B cell (primary cell): Measurements from ENCODE around the gene ATXN2. TPM values are rescaled to one million over a fixed set of nuclear protein-coding genes. Genes with fewer than 3 reads are reported as not detected.

Experiments
- ATAC-seq: fragments of 200-7000 bp; cut with Tn5 transposase; one replicate; pipeline ENCODE4 v1.10.0; 2021; ENCODE audit warnings: low read depth, mild to moderate bottlenecking, moderate number of reproducible peaks, moderate library complexity
- CTCF ChIA-PET: fragments of 350-600 bp; sonication (Branson Sonifier 250); formaldehyde crosslinking; loops from one replicate; lab custom pipeline; 2021; ENCODE audit warnings: antibody characterized with exemption, inconsistent platforms; lab: Charles Lee
- POLR2A ChIA-PET: fragments of 350-600 bp; sonication (Branson Sonifier 250); formaldehyde crosslinking; loops from one replicate; lab custom pipeline; 2021; ENCODE audit warnings: antibody characterized with exemption; lab: Charles Lee
- DNase-seq: peaks from one replicate; pipeline ENCODE4 v3.0.0; 2013
- H2AFZ ChIP-seq: 2 replicates; pipeline ENCODE4 v1.6.1; 2012; ENCODE audit warnings: mild to moderate bottlenecking, low read depth, low read length; ENCODE audit not compliant: insufficient read depth, poor library complexity, severe bottlenecking
- H3K27ac ChIP-seq, 2 donors: 1 replicate in 1 of 2; 2 replicates in 1 of 2; pipeline ENCODE4 v1.5.1; 2012 to 2013; ENCODE audit warnings: low read length in 2 of 2, mild to moderate bottlenecking in 2 of 2, moderate library complexity in 1 of 2
- H3K27me3 ChIP-seq, 4 experiments: fragments of 200-600 bp in 1 of 4; sonication (generic) in 1 of 4; replicated peaks in 1 of 4; 1 replicate in 2 of 4; 2 replicates in 2 of 4; pipeline versions ENCODE4 v1.6.1 to v1.7.0; 2013 to 2016; ENCODE audit warnings: low read length in 3 of 4, mild to moderate bottlenecking in 2 of 4, mixed read lengths in 1 of 4, moderate library complexity in 1 of 4; ENCODE audit not compliant: insufficient read depth in 4 of 4, control insufficient read depth in 3 of 4; ENCODE audit errors: control extremely low read depth in 1 of 4
- H3K36me3 ChIP-seq, 2 experiments: replicated peaks in 1 of 2; 1 replicate in 1 of 2; 2 replicates in 1 of 2; pipeline versions ENCODE4 v1.6.1 to v1.7.1; 2013; ENCODE audit warnings: low read length in 1 of 2; ENCODE audit not compliant: insufficient read depth in 2 of 2, control insufficient read depth in 1 of 2; ENCODE audit errors: control extremely low read depth in 1 of 2, extremely low read depth in 1 of 2
- H3K4me1 ChIP-seq, 2 donors: fragments of 200-600 bp in 1 of 2; sonication (generic) in 1 of 2; 1 replicate in 1 of 2; 2 replicates in 1 of 2; pipeline versions ENCODE4 v1.5.1 to v1.6.1; 2013 to 2017; ENCODE audit warnings: low read length in 2 of 2; ENCODE audit not compliant: control insufficient read depth in 2 of 2, insufficient read depth in 2 of 2
- H3K4me2 ChIP-seq: replicated peaks from 2 replicates; pipeline ENCODE3; 2012; ENCODE audit warnings: mild to moderate bottlenecking, low read depth, low read length; ENCODE audit not compliant: poor library complexity, severe bottlenecking
- H3K4me3 ChIP-seq, 5 experiments: fragments of 200-600 bp in 1 of 5; sonication (generic) in 1 of 5; 1 replicate in 3 of 5; 2 replicates in 2 of 5; pipeline versions ENCODE4 v1.5.1 to v1.7.0; 2011 to 2016; ENCODE audit warnings: low read length in 4 of 5, mild to moderate bottlenecking in 4 of 5, low read depth in 2 of 5, control low read depth in 1 of 5, moderate library complexity in 1 of 5; ENCODE audit not compliant: insufficient read depth in 1 of 5; ENCODE audit errors: control extremely low read depth in 1 of 5, extremely low read depth in 1 of 5
- H3K79me2 ChIP-seq: fragments of 200-600 bp; sonication (generic); one replicate; pipeline ENCODE4 v1.6.0; 2016; ENCODE audit warnings: low read length; ENCODE audit not compliant: control insufficient read depth, insufficient read depth
- H3K9ac ChIP-seq: fragments of 200-600 bp; sonication (generic); 2 replicates; pipeline ENCODE4 v1.6.1; 2017; ENCODE audit warnings: mild to moderate bottlenecking, low read length, moderate library complexity
- H3K9me3 ChIP-seq, 3 donors: one replicate each; pipeline versions ENCODE4 v1.6.1 to v1.7.1; 2013; ENCODE audit warnings: low read length in 2 of 3; ENCODE audit not compliant: control insufficient read depth in 2 of 3, insufficient read depth in 1 of 3; ENCODE audit errors: control extremely low read depth in 1 of 3
- H4K20me1 ChIP-seq: 2 replicates; pipeline ENCODE4 v1.6.0; 2012; ENCODE audit warnings: mild to moderate bottlenecking, low read length; ENCODE audit not compliant: insufficient read depth, control insufficient read depth, poor library complexity, severe bottlenecking
- H3K27ac Mint-ChIP-seq: one replicate; pipeline ENCODE4 v1.8.0; 2021; ENCODE audit warnings: mixed read lengths
- H3K27me3 Mint-ChIP-seq: one replicate; pipeline ENCODE4 v1.8.0; 2021; ENCODE audit warnings: mixed read lengths
- H3K4me1 Mint-ChIP-seq: one replicate; pipeline ENCODE4 v1.8.0; 2021; ENCODE audit warnings: mixed read lengths
- H3K4me3 Mint-ChIP-seq: one replicate; pipeline ENCODE4 v1.8.0; 2021; ENCODE audit warnings: mixed read lengths
- H3K9me3 Mint-ChIP-seq: one replicate; pipeline ENCODE4 v1.8.0; 2022; ENCODE audit warnings: mixed read lengths; ENCODE audit not compliant: insufficient read depth
- EZH2 ChIP-seq: IDR thresholded peaks from 2 replicates; pipeline ENCODE4 v1.6.1; 2012; ENCODE audit warnings: borderline replicate concordance, low read depth, mild to moderate bottlenecking, moderate library complexity, low read length; ENCODE audit not compliant: insufficient read depth, poor library complexity, severe bottlenecking
- WGBS: methylation state at CpG from one replicate; pipeline ENCODE4 v1.1.5; 2013; ENCODE audit warnings: missing lambda C conversion rate; ENCODE audit not compliant: insufficient coverage; 5-methylcytosine and 5-hydroxymethylcytosine counted together
- intact Hi-C: fragments of 100-400 bp; cut with micrococcal nuclease; formaldehyde crosslinking; loops from one replicate; pipeline ENCODE4 v1.10.0; 2022
- polyA plus RNA-seq: library from polyadenylated mRNA; depleted of rRNA; stranded (reverse); fragments of >200 nt; gene quantifications from 2 replicates; pipeline ENCODE4 v1.2.3, GENCODE V29; 2012
- total RNA-seq, 2 donors: library from RNA; stranded (reverse); fragments of 120-200 nt in 1 of 2; gene quantifications; 1 replicate in 1 of 2; 2 replicates in 1 of 2; pipeline versions ENCODE4 v1.2.3 to v1.2.4, GENCODE V29; 2013 to 2022
- TF ChIP-seq, protein P1 (sequence below): fragments of 200-600 bp; IDR thresholded peaks from one replicate; pipeline ENCODE4 v1.8.0; 2022; ENCODE audit warnings: antibody characterized with exemption, mild to moderate bottlenecking

Gene ATXN2
- total and polyA plus RNA-seq, 2 donors (not counting 1 experiment from before 2014, with no cell fraction given) = 28.2 to 83.8 TPM

DNA sequence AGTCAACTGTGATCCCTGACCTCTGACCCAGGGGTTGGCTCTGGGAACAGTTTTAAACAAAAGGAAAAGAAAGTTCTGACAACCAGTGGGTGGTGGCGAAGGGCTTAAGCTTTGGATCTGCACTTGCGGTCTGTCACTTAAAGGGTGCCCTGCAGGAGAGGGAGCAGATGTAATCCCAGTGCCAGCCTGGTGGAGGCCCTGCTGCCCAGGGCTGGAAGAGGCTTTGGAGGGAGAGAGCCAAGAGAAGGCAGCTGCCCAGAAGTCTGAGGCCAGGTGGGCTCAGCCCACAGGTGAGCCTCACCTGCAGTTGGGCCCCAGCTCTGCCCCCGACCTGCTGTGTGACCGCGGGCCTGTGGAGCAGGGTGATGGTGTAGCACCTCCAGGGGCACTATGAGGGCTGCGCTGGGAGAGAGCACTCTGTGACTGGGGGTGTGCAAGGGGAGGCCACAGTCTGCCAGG lies 174.3 kb downstream of the ATXN2 start:
- Histone ChIP-seq H3K27ac (peak overlapping the region in 1 of 2 donors; percentile 84), H4K20me1 (peaks cover 37% of the 10 kb centered on the region), H3K9ac (no peak overlapping the region), H3K4me1 (peaks cover 26 to 52% of the 10 kb centered on the region in 2 donors), H3K4me2 (no peak overlapping the region), H3K79me2 (peaks cover 74% of the 10 kb centered on the region), H3K4me3 (no peak overlapping the region), H3K27me3 (no peaks in the 10 kb centered on the region), H2AFZ (no peak overlapping the region), H3K36me3 (peaks cover 6 to 28% of the 10 kb centered on the region in 2 experiments), H3K9me3 (no peaks in the 10 kb centered on the region)
- peaks cover 54% of the 10 kb centered on the region for H3K4me1 Mint-ChIP-seq
- WGBS = 86% methylated on average over 6 of the region's 6 CpGs
- ChIA-PET CTCF (interaction anchor here (0.9 to 42.0 kb wide), 4 partner anchors 16 to 32 kb away, joined by 3 to 1472 read pairs (median 16); partner anchors contain the start of gene SH2B3), POLR2A (no interaction called here)
- DNase-seq (no peak), ATAC-seq (no peak)
- no peaks in the 10 kb centered on the region for H3K9me3 Mint-ChIP-seq
- TF ChIP-seq, protein P1, sequence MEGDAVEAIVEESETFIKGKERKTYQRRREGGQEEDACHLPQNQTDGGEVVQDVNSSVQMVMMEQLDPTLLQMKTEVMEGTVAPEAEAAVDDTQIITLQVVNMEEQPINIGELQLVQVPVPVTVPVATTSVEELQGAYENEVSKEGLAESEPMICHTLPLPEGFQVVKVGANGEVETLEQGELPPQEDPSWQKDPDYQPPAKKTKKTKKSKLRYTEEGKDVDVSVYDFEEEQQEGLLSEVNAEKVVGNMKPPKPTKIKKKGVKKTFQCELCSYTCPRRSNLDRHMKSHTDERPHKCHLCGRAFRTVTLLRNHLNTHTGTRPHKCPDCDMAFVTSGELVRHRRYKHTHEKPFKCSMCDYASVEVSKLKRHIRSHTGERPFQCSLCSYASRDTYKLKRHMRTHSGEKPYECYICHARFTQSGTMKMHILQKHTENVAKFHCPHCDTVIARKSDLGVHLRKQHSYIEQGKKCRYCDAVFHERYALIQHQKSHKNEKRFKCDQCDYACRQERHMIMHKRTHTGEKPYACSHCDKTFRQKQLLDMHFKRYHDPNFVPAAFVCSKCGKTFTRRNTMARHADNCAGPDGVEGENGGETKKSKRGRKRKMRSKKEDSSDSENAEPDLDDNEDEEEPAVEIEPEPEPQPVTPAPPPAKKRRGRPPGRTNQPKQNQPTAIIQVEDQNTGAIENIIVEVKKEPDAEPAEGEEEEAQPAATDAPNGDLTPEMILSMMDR = no peak
- TF ChIP-seq EZH2 = no peak
- H3K27ac Mint-ChIP-seq = peak overlapping the region; percentile 32
- no peaks in the 10 kb centered on the region for H3K27me3 Mint-ChIP-seq
- H3K4me3 Mint-ChIP-seq = no peak overlapping the region
- intact Hi-C loops = no loop called here

DNA sequence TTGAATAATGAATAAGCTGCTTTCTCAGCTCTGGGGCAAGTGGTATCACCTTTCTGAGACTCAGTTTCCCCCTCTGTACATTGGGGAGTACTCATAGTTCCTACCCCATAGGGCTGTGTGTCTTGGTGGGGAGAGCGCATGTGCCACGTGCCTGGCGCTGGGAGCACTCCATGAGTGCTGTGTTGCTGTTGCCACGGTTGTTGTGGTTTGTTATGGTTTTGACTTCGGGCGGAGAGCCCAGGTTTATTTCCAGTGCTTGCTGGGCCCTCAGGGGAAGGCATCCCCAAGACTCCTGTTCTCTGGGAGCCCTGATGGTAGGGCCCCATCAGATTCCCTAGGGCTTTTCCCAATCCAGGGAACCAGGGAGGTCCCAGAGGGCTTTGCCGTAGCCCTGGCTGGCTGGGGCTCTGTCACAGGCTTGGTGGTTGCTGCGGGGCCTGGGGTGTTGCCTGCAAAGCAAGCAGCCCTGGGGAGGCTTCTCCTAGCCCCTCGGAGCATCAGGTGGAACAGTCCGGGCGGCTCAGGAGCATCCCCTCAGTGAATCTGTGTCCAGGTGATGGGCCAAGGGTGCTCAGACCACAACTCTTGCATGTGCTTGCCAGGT lies 174.8 kb downstream of the ATXN2 start:
- ATAC-seq (no peak), DNase-seq (no peak)
- Mint-ChIP-seq H3K4me1 (peaks cover 49% of the 10 kb centered on the region), H3K4me3 (no peak overlapping the region), H3K27me3 (no peaks in the 10 kb centered on the region), H3K9me3 (no peaks in the 10 kb centered on the region), H3K27ac (peak overlapping the region; percentile 32)
- Histone ChIP-seq H3K9ac (no peak overlapping the region), H3K4me3 (no peak overlapping the region), H3K9me3 (no peaks in the 10 kb centered on the region), H3K79me2 (peaks cover 74% of the 10 kb centered on the region), H3K27me3 (no peaks in the 10 kb centered on the region), H3K4me1 (peaks cover 20 to 46% of the 10 kb centered on the region in 2 donors), H4K20me1 (peaks cover 37% of the 10 kb centered on the region), H3K27ac (peak overlapping the region in 1 of 2 donors; percentile 36), H3K36me3 (peaks cover 7 to 33% of the 10 kb centered on the region in 2 experiments), H2AFZ (no peak overlapping the region), H3K4me2 (no peak overlapping the region)
- 65% methylated on average over 11 of the region's 11 CpGs for WGBS
- CTCF ChIA-PET = interaction anchor here (4.4 to 42.0 kb wide), 2 partner anchors 21 to 27 kb away, joined by 29 to 1472 read pairs; partner anchors contain the start of gene SH2B3
- POLR2A ChIA-PET = interaction anchor here (1.2 kb wide), 1 partner anchor 11 kb away, joined by 3 read pairs; no protein-coding TSS in a partner anchor
- TF ChIP-seq, protein P1 = no peak
- TF ChIP-seq EZH2 = no peak
- intact Hi-C loops = no loop called here
